K562 (cell line): Measurements from ENCODE around the gene MYLK4. TPM values are rescaled to one million over a fixed set of nuclear protein-coding genes. Genes with fewer than 3 reads are reported as not detected.

Source experiments
- ATAC-seq: fragments of 200-7000 bp; cut with Tn5 transposase; 3 replicates; pipeline ENCODE4 v1.9.1; 2020; ENCODE audit warnings: moderate library complexity
- BruUV-seq: library from RNA; stranded (reverse); fragments of 400-500 nt; replicated peaks from 2 replicates; lab custom pipeline; 2021; lab: Mats Ljungman, UMichigan
- CTCF ChIA-PET: fragments of 300-600 bp; formaldehyde crosslinking; extraction: SDS; loops from one replicate; lab custom pipeline; 2021; ENCODE audit warnings: low intra/inter-chr PET ratio; lab: Yijun Ruan, JAX
- POLR2A ChIA-PET: fragments of 300-600, 350-650 bp; sonication (Branson Sonifier 250); formaldehyde crosslinking; extraction: SDS; loops from one replicate; lab custom pipeline; 2021; ENCODE audit warnings: antibody characterized with exemption, inconsistent platforms; lab: Yijun Ruan, JAX
- DNase-seq, 4 experiments: peaks; one replicate each; pipeline versions ENCODE4 v3.0.0 to v3.0.0-alpha.2; 2011 to 2018; ENCODE audit warnings: low spot score in 3 of 4, mixed read lengths in 3 of 4; ENCODE audit errors: extremely low read depth in 1 of 4
- FAIRE-seq: peaks from 2 replicates; lab custom pipeline; 2011; peaks lifted over from hg19 to GRCh38; lab: Jason Lieb, UNC
- H2AFZ ChIP-seq: 2 replicates; pipeline ENCODE4 v1.6.0; 2011; ENCODE audit warnings: low read depth, low read length, control low read depth, inconsistent platforms
- H3K27ac ChIP-seq: fragments of 200-600 bp; 3 replicates; pipeline ENCODE4 v1.8.0; 2011; ENCODE audit warnings: low read depth, mild to moderate bottlenecking, control low read depth, inconsistent platforms, low read length, moderate library complexity, mixed read lengths; ENCODE audit errors: extremely low read depth
- H3K27me3 ChIP-seq, 2 experiments: fragments of 300-600 bp in 1 of 2; 2 replicates in 1 of 2; 3 replicates in 1 of 2; pipeline versions ENCODE4 v1.6.0 to v1.8.0; 2011; ENCODE audit warnings: inconsistent platforms in 2 of 2, low read length in 2 of 2, mild to moderate bottlenecking in 1 of 2, mixed read lengths in 1 of 2, moderate library complexity in 1 of 2; ENCODE audit not compliant: control insufficient read depth in 2 of 2, insufficient read depth in 2 of 2
- H3K36me3 ChIP-seq: fragments of 300-600 bp; 3 replicates; pipeline ENCODE4 v1.8.0; 2011; ENCODE audit warnings: mild to moderate bottlenecking, low read length, inconsistent platforms; ENCODE audit not compliant: control insufficient read depth, insufficient read depth
- H3K4me1 ChIP-seq, 2 experiments: fragments of 200-600 bp in 1 of 2; replicated peaks in 1 of 2; 2 replicates in 1 of 2; 3 replicates in 1 of 2; pipeline versions ENCODE4 v1.5.1 to v1.8.0; 2011; ENCODE audit warnings: inconsistent platforms in 2 of 2, low read length in 2 of 2, mild to moderate bottlenecking in 1 of 2, mixed read lengths in 1 of 2, moderate library complexity in 1 of 2; ENCODE audit not compliant: control insufficient read depth in 2 of 2, insufficient read depth in 2 of 2
- H3K4me2 ChIP-seq: 2 replicates; pipeline ENCODE4 v1.6.1; 2011; ENCODE audit warnings: low read length, control low read depth, inconsistent platforms, mixed read lengths; ENCODE audit not compliant: insufficient read depth
- H3K4me3 ChIP-seq: fragments of 200-600 bp; sonication (generic), shearing (Covaris generic); 2 replicates; pipeline ENCODE4 v1.5.1; 2016; ENCODE audit warnings: control low read depth, inconsistent platforms
- H3K79me2 ChIP-seq: fragments of 200-600 bp; 3 replicates; pipeline ENCODE4 v1.8.0; 2011; ENCODE audit warnings: low read length, inconsistent platforms; ENCODE audit not compliant: control insufficient read depth, insufficient read depth
- H3K9ac ChIP-seq, 2 experiments: 2 replicates each; pipeline versions ENCODE4 v1.6.0 to v1.6.1; 2011; ENCODE audit warnings: low read depth in 2 of 2, low read length in 2 of 2, control low read depth in 1 of 2, inconsistent platforms in 1 of 2, mild to moderate bottlenecking in 1 of 2, mixed read lengths in 1 of 2; ENCODE audit not compliant: insufficient read depth in 1 of 2
- H3K9me1 ChIP-seq: one replicate; pipeline ENCODE4 v1.6.0; 2011; ENCODE audit warnings: inconsistent platforms, mild to moderate bottlenecking, low read length, moderate library complexity; ENCODE audit not compliant: control insufficient read depth, insufficient read depth
- H3K9me3 ChIP-seq: replicated peaks from 2 replicates; pipeline ENCODE4 v1.5.1; 2011; ENCODE audit warnings: low read depth, low read length, inconsistent platforms; ENCODE audit not compliant: control insufficient read depth, insufficient read depth
- H4K20me1 ChIP-seq: replicated peaks from 2 replicates; pipeline ENCODE4 v1.6.1; 2011; ENCODE audit warnings: low read length, inconsistent platforms, mixed read lengths; ENCODE audit not compliant: control insufficient read depth, insufficient read depth
- BACH1 ChIP-seq: fragments of 200-800 bp; sonication (Bioruptor generic); IDR thresholded peaks from 2 replicates; pipeline ENCODE4 v1.6.1; 2016; ENCODE audit warnings: missing genetic modification characterization, missing compliant biosample characterization
- NFATC3 ChIP-seq: fragments of 450-650 bp; IDR thresholded peaks from 2 replicates; pipeline ENCODE4 v1.6.1; 2017; ENCODE audit warnings: mild to moderate bottlenecking
- NR2C2 ChIP-seq, 2 experiments: fragments of 200-800 bp in 1 of 2; sonication (Bioruptor generic) in 1 of 2; sonication (generic) in 1 of 2; formaldehyde crosslinking in 1 of 2; IDR thresholded peaks; 2 replicates each; pipeline versions ENCODE4 v1.6.1 to v1.8.0; 2016 to 2022; ENCODE audit warnings: mild to moderate bottlenecking in 1 of 2, missing compliant biosample characterization in 1 of 2, missing genetic modification characterization in 1 of 2, missing genetic modification reagents in 1 of 2
- VEZF1 ChIP-seq: fragments of 200-800 bp; sonication (Bioruptor generic); IDR thresholded peaks from 2 replicates; pipeline ENCODE4 v1.6.1; 2017; ENCODE audit warnings: missing genetic modification characterization, missing compliant biosample characterization
- ZFX ChIP-seq: sonication (generic); formaldehyde crosslinking; IDR thresholded peaks from 2 replicates; pipeline ENCODE4 v1.8.0; 2022; ENCODE audit warnings: mild to moderate bottlenecking, missing genetic modification reagents, moderate library complexity
- WGBS: fragments of 100-300 bp; shearing (Covaris generic); methylation state at CpG from one replicate; pipeline ENCODE4 v1.1.6; 2016; ENCODE audit warnings: low coverage, mixed read lengths; ENCODE audit not compliant: insufficient coverage; ENCODE audit errors: missing lambda C conversion rate; 5-methylcytosine and 5-hydroxymethylcytosine counted together
- in situ Hi-C: fragments of 300-500 bp; cut with MboI; formaldehyde crosslinking; loops from 4 replicates; pipeline ENCODE4 v1.15.0; 2018; ENCODE audit warnings: inconsistent platforms, mixed read lengths
- intact Hi-C: fragments of 100-400 bp; cut with micrococcal nuclease; formaldehyde crosslinking; loops from 2 replicates; pipeline ENCODE4 v1.14.2; 2022
- polyA plus RNA-seq, 8 experiments: library from polyadenylated mRNA; depleted of rRNA in 4 of 8; stranded (reverse) in 5 of 8; unstranded in 3 of 8; fragments of >200 nt; fragmentation: Nextera tagmentation in 2 of 8; fragmentation: Illumina TruSeq in 1 of 8; extraction: Ambion mirVana in 2 of 8; extraction: Trizol in 1 of 8; gene quantifications; 2 replicates each; pipeline versions ENCODE4 v1.2.1 to v1.2.3, GENCODE V29; 2011 to 2014; ENCODE audit warnings: inconsistent platforms in 1 of 8, missing spikeins in 1 of 8
- total RNA-seq, 7 experiments: library from RNA; depleted of rRNA in 6 of 7; stranded (reverse); fragments of >200 nt in 6 of 7; fragmentation: Illumina TruSeq in 2 of 7; extraction: Trizol in 2 of 7; gene quantifications; 2 replicates each; pipeline versions ENCODE4 v1.2.1 to v1.2.3, GENCODE V29; 2011 to 2021; ENCODE audit warnings: low replicate concordance in 1 of 7
- TF ChIP-seq, protein P1 (sequence below), 2 experiments: fragments of 450-650 bp; IDR thresholded peaks; 2 replicates each; pipeline ENCODE4 v1.6.1; 2016; ENCODE audit warnings: mild to moderate bottlenecking in 2 of 2, borderline replicate concordance in 1 of 2, low read depth in 1 of 2, moderate library complexity in 1 of 2
- TF ChIP-seq, protein P2 (sequence below), 2 experiments: fragments of 200-800 bp in 1 of 2; sonication (Bioruptor generic) in 1 of 2; sonication (generic) in 1 of 2; formaldehyde crosslinking in 1 of 2; IDR thresholded peaks in 1 of 2; conservative IDR thresholded peaks in 1 of 2; 2 replicates each; pipeline versions ENCODE4 v1.5.0 to v1.6.1; 2016 to 2020; ENCODE audit warnings: missing compliant biosample characterization in 1 of 2, missing genetic modification characterization in 1 of 2, missing genetic modification reagents in 1 of 2

Gene MYLK4
- total and polyA plus RNA-seq, 9 of the 15 experiments (the other 6 are each of a cell fraction or from before 2014, with no cell fraction given): 0.01 to 0.15 (median 0.06) TPM

DNA sequence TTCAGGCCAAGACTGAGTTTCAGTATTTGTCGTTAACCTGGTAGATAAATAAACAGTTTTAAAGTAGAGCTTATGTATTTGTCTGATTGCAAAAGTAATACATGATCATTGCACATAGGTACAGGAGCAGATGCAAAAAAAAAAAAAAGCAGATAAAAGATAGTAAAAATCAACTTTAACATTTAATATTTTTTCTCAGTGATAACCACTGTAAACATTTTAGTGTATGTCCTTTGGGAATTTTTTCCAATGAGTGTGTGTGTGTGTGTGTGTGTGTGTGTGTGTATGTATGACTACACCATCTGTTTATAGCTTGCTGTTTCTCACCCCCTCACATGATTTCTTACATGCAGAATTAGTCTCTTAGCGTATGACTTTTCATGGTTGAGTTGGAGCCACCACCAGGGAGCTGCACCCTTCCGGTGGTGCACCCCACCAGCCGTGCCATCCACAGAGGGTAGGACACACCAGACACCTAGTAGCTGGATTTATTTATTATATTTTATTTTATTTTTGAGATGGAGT is 40.8 kb upstream of the MYLK4 start:
- TF ChIP-seq, protein P1, sequence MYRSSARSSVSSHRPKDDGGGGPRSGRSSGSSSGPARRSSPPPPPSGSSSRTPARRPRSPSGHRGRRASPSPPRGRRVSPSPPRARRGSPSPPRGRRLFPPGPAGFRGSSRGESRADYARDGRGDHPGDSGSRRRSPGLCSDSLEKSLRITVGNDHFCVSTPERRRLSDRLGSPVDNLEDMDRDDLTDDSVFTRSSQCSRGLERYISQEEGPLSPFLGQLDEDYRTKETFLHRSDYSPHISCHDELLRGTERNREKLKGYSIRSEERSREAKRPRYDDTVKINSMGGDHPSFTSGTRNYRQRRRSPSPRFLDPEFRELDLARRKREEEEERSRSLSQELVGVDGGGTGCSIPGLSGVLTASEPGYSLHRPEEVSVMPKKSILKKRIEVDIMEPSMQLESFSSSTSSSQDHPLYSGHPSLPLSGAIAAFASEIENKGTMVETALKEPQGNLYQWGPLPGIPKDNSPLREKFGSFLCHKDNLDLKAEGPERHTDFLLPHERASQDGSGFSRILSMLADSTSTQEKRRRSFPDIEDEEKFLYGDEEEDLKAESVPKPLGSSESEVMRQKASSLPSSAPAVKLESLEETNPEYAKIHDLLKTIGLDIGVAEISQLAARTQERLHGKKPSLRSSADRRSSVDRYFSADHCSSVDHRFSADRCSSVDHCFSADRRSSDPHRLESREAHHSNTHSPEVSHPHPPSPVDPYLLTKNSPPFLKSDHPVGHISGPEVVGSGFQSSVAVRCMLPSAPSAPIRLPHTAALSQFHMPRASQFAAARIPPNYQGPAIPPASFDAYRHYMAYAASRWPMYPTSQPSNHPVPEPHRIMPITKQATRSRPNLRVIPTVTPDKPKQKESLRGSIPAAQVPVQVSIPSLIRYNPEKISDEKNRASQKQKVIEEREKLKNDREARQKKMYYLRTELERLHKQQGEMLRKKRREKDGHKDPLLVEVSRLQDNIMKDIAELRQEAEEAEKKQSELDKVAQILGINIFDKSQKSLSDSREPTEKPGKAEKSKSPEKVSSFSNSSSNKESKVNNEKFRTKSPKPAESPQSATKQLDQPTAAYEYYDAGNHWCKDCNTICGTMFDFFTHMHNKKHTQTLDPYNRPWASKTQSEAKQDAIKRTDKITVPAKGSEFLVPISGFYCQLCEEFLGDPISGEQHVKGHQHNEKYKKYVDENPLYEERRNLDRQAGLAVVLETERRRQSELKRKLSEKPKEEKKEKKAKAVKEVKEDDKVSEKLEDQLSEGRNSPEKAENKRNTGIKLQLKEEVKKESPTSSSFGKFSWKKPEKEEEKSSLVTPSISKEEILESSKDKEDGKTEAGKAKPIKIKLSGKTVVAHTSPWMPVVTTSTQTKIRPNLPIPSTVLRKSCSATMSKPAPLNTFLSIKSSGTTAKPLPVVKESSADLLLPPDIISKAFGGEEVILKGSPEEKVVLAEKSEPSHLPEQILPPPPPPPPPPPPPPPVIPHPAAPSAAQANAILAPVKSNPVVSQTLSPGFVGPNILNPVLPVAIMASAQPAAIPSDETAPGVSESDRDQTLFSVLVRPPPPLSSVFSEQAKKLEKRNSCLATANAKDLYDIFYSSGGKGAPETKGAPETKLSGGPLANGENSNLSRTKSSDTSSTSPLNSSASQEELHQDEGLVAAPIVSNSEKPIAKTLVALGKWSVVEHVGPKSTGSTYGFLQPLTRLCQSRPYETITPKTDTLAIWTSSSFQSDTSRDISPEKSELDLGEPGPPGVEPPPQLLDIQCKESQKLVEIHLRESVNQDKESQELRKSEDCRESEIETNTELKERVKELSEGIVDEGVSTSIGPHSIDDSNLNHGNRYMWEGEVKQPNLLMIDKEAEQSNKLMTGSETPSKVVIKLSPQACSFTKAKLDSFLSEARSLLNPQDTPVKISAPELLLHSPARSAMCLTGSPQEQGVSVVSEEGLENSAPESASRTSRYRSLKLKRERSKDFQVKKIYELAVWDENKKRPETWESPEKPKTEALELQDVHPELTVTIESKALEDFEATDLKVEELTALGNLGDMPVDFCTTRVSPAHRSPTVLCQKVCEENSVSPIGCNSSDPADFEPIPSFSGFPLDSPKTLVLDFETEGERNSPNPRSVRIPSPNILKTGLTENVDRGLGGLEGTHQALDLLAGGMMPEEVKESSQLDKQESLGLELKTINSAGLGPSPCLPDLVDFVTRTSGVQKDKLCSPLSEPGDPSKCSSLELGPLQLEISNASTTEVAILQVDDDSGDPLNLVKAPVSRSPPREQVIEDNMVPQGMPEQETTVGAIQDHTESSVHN (IDR thresholded peaks at IDR 0.05; ENCODE audit: borderline replicate concordance in 1 of 2, low read depth in 1 of 2): no peak
- 0 out of 2 replicates have a peak, but pooled peaks have one; percentile 27 for TF ChIP-seq ZFX (CRISPR knock-in tag)
- no peak for TF ChIP-seq BACH1 (tag)
- 0 out of 2 replicates have a peak, but pooled peaks have one; percentile 0 for TF ChIP-seq NFATC3
- TF ChIP-seq NR2C2 (CRISPR knock-in tag; IDR thresholded peaks at IDR 0.05): no peak
- peak; percentile 67 for TF ChIP-seq NR2C2 (tag; IDR thresholded peaks at IDR 0.05)
- TF ChIP-seq, protein P2, sequence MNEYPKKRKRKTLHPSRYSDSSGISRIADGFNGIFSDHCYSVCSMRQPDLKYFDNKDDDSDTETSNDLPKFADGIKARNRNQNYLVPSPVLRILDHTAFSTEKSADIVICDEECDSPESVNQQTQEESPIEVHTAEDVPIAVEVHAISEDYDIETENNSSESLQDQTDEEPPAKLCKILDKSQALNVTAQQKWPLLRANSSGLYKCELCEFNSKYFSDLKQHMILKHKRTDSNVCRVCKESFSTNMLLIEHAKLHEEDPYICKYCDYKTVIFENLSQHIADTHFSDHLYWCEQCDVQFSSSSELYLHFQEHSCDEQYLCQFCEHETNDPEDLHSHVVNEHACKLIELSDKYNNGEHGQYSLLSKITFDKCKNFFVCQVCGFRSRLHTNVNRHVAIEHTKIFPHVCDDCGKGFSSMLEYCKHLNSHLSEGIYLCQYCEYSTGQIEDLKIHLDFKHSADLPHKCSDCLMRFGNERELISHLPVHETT (CRISPR knock-in tag; conservative IDR thresholded peaks at IDR 0.05 in 1 of 2, IDR thresholded peaks at IDR 0.05 in 1 of 2): no peak
- peak; percentile 18; the same call in 1 of the 2 replicates for TF ChIP-seq VEZF1 (CRISPR knock-in tag)
- no peaks in the 10 kb centered on the region for H4K20me1 ChIP-seq
- BruUV-seq: no TSS peak
- CTCF ChIA-PET: interaction anchor here (0.6 to 3.0 kb wide), 8 partner anchors 53 to 672 kb away, joined by 3 to 21 read pairs (median 6); no protein-coding TSS in a partner anchor
- no peak overlapping the region for H3K4me3 ChIP-seq
- H3K9me3 ChIP-seq: 0 out of 2 replicates have a peak, but pooled peaks cover 4% of the 10 kb centered on the region
- no peak overlapping the region for H3K27ac ChIP-seq
- H2AFZ ChIP-seq: no peak overlapping the region
- no peak for FAIRE-seq
- no peak for DNase-seq
- no peak overlapping the region for H3K4me2 ChIP-seq
- H3K9me1 ChIP-seq: no peaks in the 10 kb centered on the region
- in situ Hi-C loops: no loop called here
- H3K4me1 ChIP-seq: peaks cover 2 to 3% of the 10 kb centered on the region in 2 experiments; a peak in 3 of 5 replicates
- H3K27me3 ChIP-seq: no peaks in the 10 kb centered on the region
- H3K79me2 ChIP-seq: no peaks in the 10 kb centered on the region
- H3K9ac ChIP-seq: no peak overlapping the region
- POLR2A ChIA-PET: interaction anchor here (0.5 to 1.4 kb wide), 17 partner anchors 9 to 955 kb away, joined by 3 to 10 read pairs (median 4); partner anchors contain the start of gene SERPINB1
- 72% methylated on average over 4 of the region's 4 CpGs for WGBS
- ATAC-seq: no peak
- intact Hi-C loops: loop anchor here (1.0 to 5.0 kb wide), 7 partner anchors 50 to 263 kb away; partner anchors contain the start of gene SERPINB1
- peaks cover 7% of the 10 kb centered on the region for H3K36me3 ChIP-seq
